ENCODE data around the gene ITGAL.
A peak's percentile ranks its signal among the peaks of the same experiment; 100 is the strongest.
"Not testable (repeated sequence)": the region's sequence is repeated elsewhere in the genome, so short reads cannot be mapped to it uniquely, and the experiment has no call there.

The ITGAL gene

GRCh38 chr16:30535777-30536190 is 63.2 kb downstream of the ITGAL start:
- TF ChIP-seq CTCF (IDR thresholded peaks at IDR 0.05) (peak; percentile 79), ZFX (IDR thresholded peaks at IDR 0.05; ENCODE audit: borderline replicate concordance) (no peak)
- H3K27ac ChIP-seq, result peak overlapping the region; percentile 98

GRCh38 chr16:30536391-30537024 is 64.0 kb downstream of the ITGAL start:
- H3K27ac ChIP-seq, result peak overlapping the region; percentile 98

DNA sequence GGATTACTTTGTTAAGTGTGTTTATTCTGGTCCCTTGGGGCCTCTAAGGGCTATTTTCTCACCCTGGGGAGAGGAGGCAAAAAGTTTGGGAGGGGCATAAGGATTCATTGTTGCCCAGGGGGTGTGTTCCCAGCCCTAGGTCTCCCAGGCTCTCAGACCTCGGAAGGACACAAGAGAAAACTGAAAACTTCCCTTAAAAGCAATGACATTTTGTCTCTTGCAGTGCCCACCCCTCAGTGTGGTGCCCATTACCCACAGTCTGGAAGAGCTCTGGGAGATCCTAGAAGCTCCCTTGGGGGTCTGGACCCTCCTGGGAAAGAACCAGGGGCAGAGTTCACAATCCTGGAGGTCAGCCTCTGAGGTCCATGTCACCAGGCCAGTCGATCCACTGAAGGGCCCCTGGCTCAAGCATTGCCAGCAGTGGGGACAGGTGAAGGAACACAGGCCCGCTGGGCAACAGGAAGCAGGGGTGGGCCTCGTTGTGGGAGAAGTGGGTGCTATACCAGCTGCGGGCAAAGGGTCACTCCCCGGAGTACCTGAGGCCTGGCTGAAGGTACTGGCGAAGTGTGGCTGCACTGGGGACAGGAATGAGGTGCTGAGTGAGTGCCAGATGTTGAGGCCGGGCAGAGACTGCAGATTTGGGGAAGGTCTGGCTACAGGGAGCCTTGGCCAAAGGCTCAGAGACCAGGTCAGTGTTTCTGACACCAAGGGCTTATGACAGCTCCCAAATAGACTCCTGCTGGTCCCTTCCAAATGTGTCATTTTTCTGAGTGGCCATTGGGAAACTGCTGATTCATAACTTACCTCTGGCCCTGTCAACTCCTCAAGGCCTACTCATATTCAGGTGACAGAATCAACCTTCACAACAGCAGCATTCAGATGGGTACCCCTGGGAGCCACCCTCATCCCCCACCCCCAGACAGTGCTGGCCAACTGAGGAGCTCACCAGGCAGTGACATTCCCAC is 66.7 kb downstream of the ITGAL start:
- TF ChIP-seq ZFX (IDR thresholded peaks at IDR 0.05; ENCODE audit: borderline replicate concordance) (no peak), CTCF (IDR thresholded peaks at IDR 0.05) (no peak)
- H3K27ac ChIP-seq, result no peak overlapping the region

DNA sequence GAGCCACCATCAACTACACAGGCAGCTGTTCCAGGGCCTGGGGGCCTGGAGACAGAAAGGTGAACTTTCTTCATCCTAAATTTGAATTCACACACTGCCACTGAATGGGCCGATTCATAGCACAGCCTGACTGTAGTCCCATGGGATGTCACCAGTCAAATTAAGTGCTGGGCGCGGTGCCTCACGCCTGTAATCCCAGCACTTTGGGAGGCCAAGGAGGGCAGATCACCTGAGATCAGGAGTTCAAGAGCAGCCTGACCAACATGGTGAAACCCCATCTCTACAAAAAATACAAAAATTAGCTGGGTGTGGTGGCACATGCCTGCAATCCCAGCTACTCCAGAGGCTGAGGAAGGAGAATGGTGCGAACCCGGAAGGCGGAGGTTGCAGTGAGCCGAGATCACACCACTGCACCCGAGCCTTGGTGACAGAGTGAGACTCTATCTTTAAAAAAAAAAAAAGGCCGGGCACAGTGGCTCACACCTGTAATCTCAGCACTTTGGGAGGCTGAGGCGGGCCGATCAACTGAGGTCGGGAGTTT is 67.5 kb downstream of the ITGAL start:
- H3K27ac ChIP-seq, result not testable (repeated sequence)

DNA sequence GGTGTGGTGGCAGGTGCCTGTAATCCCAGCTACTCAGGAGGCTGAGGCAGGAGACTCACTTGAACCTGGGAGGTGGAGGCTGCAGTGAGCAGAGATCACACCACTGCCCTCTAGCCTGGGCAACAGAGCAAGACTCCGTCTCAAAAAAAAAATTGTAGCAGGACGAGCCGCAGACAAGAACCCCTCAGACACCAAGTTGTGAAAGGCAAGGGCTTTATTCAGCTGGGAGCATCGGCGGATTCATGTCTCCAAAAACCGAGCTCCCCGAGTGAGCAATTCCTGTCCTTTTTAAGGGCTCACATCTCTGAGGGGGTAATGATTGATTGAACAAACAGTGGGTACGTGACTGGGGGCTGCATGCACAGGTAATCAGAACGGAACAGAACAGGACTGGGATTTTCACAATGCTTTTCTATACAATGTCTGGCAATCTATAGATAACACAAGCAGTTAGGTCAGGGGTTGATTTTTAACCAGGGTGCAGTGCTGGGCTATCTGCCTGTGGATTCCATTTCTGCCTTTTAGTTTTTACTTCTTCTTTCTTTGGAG is 68.4 kb downstream of the ITGAL start:
- not testable (repeated sequence) for H3K27ac ChIP-seq

- TF ChIP-seq CTCF (IDR thresholded peaks at IDR 0.05) (no peak), ZFX (IDR thresholded peaks at IDR 0.05; ENCODE audit: borderline replicate concordance) (no peak)
- H3K27ac ChIP-seq, result no peak overlapping the region
These were observed 69.2 kb downstream of the ITGAL start for GRCh38 chr16:30541502-30542329.

- H3K27ac ChIP-seq, result no peak overlapping the region
- no peak for TF ChIP-seq CTCF (IDR thresholded peaks at IDR 0.05)
These were observed 70.5 kb downstream of the ITGAL start for GRCh38 chr16:30543067-30543466.

- H3K27ac ChIP-seq, result no peak overlapping the region
- TF ChIP-seq ZFX (IDR thresholded peaks at IDR 0.05; ENCODE audit: borderline replicate concordance) (no peak), CTCF (IDR thresholded peaks at IDR 0.05) (no peak)
These were observed 73.6 kb downstream of the ITGAL start for GRCh38 chr16:30546115-30546514.

All from 22Rv1 (cell line).